Lung (tissue), 12 donors: Measurements from ENCODE around the gene ZNF8. TPM values are rescaled to one million over a fixed set of nuclear protein-coding genes. Genes with fewer than 3 reads are reported as not detected.

Experiments
- ATAC-seq: fragments of 200-7000 bp; cut with Tn5 transposase; one replicate; pipeline ENCODE4 v1.9.1; 2020; ENCODE audit warnings: moderate number of reproducible peaks; ENCODE audit not compliant: insufficient read depth, low FRiP score
- DNase-seq, 3 donors: peaks; one replicate each; pipeline ENCODE4 v3.0.0-alpha.2; 2013 to 2017
- H3K27ac ChIP-seq, 2 donors: one replicate each; pipeline ENCODE4 v1.5.1; 2013; ENCODE audit warnings: mild to moderate bottlenecking in 2 of 2, moderate library complexity in 2 of 2, control low read depth in 1 of 2, inconsistent platforms in 1 of 2, low read depth in 1 of 2, low read length in 1 of 2
- H3K27me3 ChIP-seq, 3 donors: one replicate each; pipeline ENCODE4 v1.5.1; 2013; ENCODE audit warnings: low read length in 2 of 3; ENCODE audit not compliant: control insufficient read depth in 3 of 3, insufficient read depth in 3 of 3
- H3K36me3 ChIP-seq, 4 donors: one replicate each; pipeline ENCODE4 v1.5.1; 2013; ENCODE audit warnings: low read length in 4 of 4, mild to moderate bottlenecking in 1 of 4, moderate library complexity in 1 of 4; ENCODE audit not compliant: control insufficient read depth in 4 of 4, insufficient read depth in 4 of 4
- H3K4me1 ChIP-seq, 5 donors: one replicate each; pipeline ENCODE4 v1.5.1; 2013; ENCODE audit warnings: low read length in 5 of 5, mild to moderate bottlenecking in 2 of 5, moderate library complexity in 1 of 5; ENCODE audit not compliant: control insufficient read depth in 5 of 5, insufficient read depth in 5 of 5
- H3K4me3 ChIP-seq: one replicate; pipeline ENCODE4 v1.5.1; 2013; ENCODE audit warnings: mild to moderate bottlenecking, control low read depth, moderate library complexity
- H3K9ac ChIP-seq, 2 donors: one replicate each; pipeline ENCODE4 v1.5.1; 2013; ENCODE audit warnings: low read length in 2 of 2, control low read depth in 1 of 2; ENCODE audit not compliant: insufficient read depth in 1 of 2
- H3K9me3 ChIP-seq, 4 donors: one replicate each; pipeline ENCODE4 v1.5.1; 2013; ENCODE audit warnings: low read length in 3 of 4, mild to moderate bottlenecking in 1 of 4, moderate library complexity in 1 of 4; ENCODE audit not compliant: control insufficient read depth in 4 of 4, insufficient read depth in 3 of 4
- WGBS, 2 donors: extraction: QIAGEN DNeasy Blood & Tissue Kit; methylation state at CpG; one replicate each; pipeline ENCODE4 v1.1.7; 2013; 5-methylcytosine and 5-hydroxymethylcytosine counted together
- polyA plus RNA-seq, 2 donors: library from polyadenylated mRNA; stranded (reverse); fragments of 200-250 nt; gene quantifications; one replicate each; pipeline ENCODE4 v1.2.1, GENCODE V29; 2013
- total RNA-seq, 2 donors: library from RNA; depleted of rRNA in 1 of 2; stranded (reverse); fragments of >200 nt in 1 of 2; gene quantifications; one replicate each; pipeline ENCODE4 v1.2.1, GENCODE V29; 2014 to 2021
- TF ChIP-seq, protein P1 (sequence below): IDR thresholded peaks from 2 replicates; pipeline ENCODE4 v1.5.1; 2012; ENCODE audit warnings: mild to moderate bottlenecking; ENCODE audit errors: control extremely low read depth, extremely low read depth
- donor health status: control.
- donor health status: control.
- donor health status: Bipolar disorder and iron deficiency.
- donor health status: healthy.
- donor health status: DM: yes; HTN: yes; CAD: no.

Gene ZNF8
- total and polyA plus RNA-seq, 4 donors: 1.2 to 8.0 (median 3.5) TPM

GRCh38 chr19:58349590-58349989 lies 70.8 kb downstream of the ZNF8 start:
- Histone ChIP-seq H3K9ac (no peak overlapping the region), H3K36me3 (peaks cover 0 to 6% (median 0%) of the 10 kb centered on the region in 4 donors), H3K27ac (no peak overlapping the region), H3K9me3 (peaks cover 0 to 4% (median 0%) of the 10 kb centered on the region in 4 donors), H3K4me3 (no peak overlapping the region), H3K4me1 (peaks cover 0 to 7% (median 2%) of the 10 kb centered on the region in 5 donors), H3K27me3 (peaks cover 0 to 47% (median 47%) of the 10 kb centered on the region in 3 donors)
- no peak for DNase-seq
- ATAC-seq: no peak
- TF ChIP-seq, protein P1, sequence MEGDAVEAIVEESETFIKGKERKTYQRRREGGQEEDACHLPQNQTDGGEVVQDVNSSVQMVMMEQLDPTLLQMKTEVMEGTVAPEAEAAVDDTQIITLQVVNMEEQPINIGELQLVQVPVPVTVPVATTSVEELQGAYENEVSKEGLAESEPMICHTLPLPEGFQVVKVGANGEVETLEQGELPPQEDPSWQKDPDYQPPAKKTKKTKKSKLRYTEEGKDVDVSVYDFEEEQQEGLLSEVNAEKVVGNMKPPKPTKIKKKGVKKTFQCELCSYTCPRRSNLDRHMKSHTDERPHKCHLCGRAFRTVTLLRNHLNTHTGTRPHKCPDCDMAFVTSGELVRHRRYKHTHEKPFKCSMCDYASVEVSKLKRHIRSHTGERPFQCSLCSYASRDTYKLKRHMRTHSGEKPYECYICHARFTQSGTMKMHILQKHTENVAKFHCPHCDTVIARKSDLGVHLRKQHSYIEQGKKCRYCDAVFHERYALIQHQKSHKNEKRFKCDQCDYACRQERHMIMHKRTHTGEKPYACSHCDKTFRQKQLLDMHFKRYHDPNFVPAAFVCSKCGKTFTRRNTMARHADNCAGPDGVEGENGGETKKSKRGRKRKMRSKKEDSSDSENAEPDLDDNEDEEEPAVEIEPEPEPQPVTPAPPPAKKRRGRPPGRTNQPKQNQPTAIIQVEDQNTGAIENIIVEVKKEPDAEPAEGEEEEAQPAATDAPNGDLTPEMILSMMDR: no peak
- 54 to 61% methylated on average over 8 of the region's 8 CpGs for WGBS, 2 donors

GRCh38 chr19:58350001-58350861 lies 71.5 kb downstream of the ZNF8 start:
- DNase-seq: peak in 2 of 3 donors; percentile 32 to 43
- Histone ChIP-seq H3K9me3 (peaks cover 0 to 4% (median 0%) of the 10 kb centered on the region in 4 donors), H3K4me3 (no peak overlapping the region), H3K4me1 (peaks cover 0 to 10% (median 2%) of the 10 kb centered on the region in 5 donors), H3K36me3 (peaks cover 0 to 6% (median 0%) of the 10 kb centered on the region in 4 donors), H3K27ac (no peak overlapping the region), H3K9ac (no peak overlapping the region), H3K27me3 (peaks cover 0 to 47% (median 47%) of the 10 kb centered on the region in 3 donors)
- TF ChIP-seq, protein P1: no peak
- no peak for ATAC-seq
- 35 to 53% methylated on average over 78 to 84 of the region's 84 CpGs for WGBS, 2 donors

GRCh38 chr19:58350871-58351557 lies 72.3 kb downstream of the ZNF8 start:
- DNase-seq (peak in 1 of 3 donors; percentile 10), ATAC-seq (no peak)
- Histone ChIP-seq H3K36me3 (peaks cover 0 to 5% (median 0%) of the 10 kb centered on the region in 4 donors), H3K27ac (no peak overlapping the region), H3K4me1 (peaks cover 0 to 17% (median 2%) of the 10 kb centered on the region in 5 donors), H3K4me3 (no peak overlapping the region), H3K9me3 (peaks cover 0 to 2% (median 0%) of the 10 kb centered on the region in 4 donors), H3K9ac (no peak overlapping the region), H3K27me3 (peaks cover 0 to 50% (median 46%) of the 10 kb centered on the region in 3 donors)
- TF ChIP-seq, protein P1: no peak
- WGBS, 2 donors: 80 to 81% methylated on average over 34 of the region's 34 CpGs
